Measurements from ENCODE around the gene UHRF2. TPM values are rescaled to one million over a fixed set of nuclear protein-coding genes. Genes with fewer than 3 reads are reported as not detected.

The UHRF2 gene
- total RNA-seq, 3 donors from 2014 or later = 61.0 to 95.6 (median 62.6) TPM

DNA sequence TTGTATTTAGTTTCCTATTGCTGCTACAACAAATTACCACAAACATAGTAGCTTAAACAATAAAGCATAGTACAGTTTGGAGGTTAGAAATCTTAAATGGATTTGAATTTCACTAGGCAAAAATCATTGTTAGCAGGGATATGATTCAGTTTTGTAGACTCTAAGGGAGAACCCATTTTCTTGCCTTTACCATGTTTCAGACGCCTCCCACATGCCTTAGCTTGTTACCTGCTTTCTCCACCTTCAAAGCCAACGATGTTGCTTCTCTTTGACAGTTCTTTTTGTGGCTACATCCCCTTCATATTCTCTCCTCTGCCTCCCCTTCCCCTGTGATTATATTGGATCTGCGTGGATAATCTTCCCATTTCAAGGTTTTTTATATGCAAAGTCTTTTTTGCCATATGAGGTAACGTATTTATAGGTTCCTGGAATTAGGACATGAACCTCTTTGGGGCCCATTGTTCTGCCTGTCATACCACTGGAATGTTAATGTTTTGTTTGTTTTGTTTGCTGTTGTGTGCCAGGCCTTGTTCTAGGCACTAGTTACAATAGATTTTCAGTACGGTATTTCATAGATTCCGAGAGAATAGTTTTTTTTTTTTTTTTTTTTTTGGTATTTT lies 54.1 kb downstream of the UHRF2 start:
- Histone ChIP-seq H3K4me3 (no peak overlapping the region), H3K4me1 (no peaks in the 10 kb centered on the region), H3K27ac (no peak overlapping the region), H3K27me3 (no peaks in the 10 kb centered on the region), H3K36me3 (no peaks in the 10 kb centered on the region), H3K9me3 (no peaks in the 10 kb centered on the region)
- DNase-seq (ENCODE audit: low spot score in 2 of 2) = no peak
- TF ChIP-seq POLR2A (IDR thresholded peaks at IDR 0.05) = no peak
- no peak for TF ChIP-seq CTCF (IDR thresholded peaks at IDR 0.05)
- no peak for TF ChIP-seq POLR2AphosphoS5 (IDR thresholded peaks at IDR 0.05)
- intact Hi-C loops (cut with DNase I; ENCODE audit: low total_unique reads) = no loop called here

GRCh38 chr9:6471231-6471850 lies 58.3 kb downstream of the UHRF2 start:
- no peak for TF ChIP-seq POLR2A (IDR thresholded peaks at IDR 0.05)
- TF ChIP-seq POLR2AphosphoS5 (IDR thresholded peaks at IDR 0.05) = no peak
- TF ChIP-seq CTCF (IDR thresholded peaks at IDR 0.05) = no peak
- intact Hi-C loops (cut with DNase I; ENCODE audit: low total_unique reads) = no loop called here
- H3K4me3 ChIP-seq = no peak overlapping the region

GRCh38 chr9:6473151-6473550 lies 60.2 kb downstream of the UHRF2 start:
- Histone ChIP-seq H3K27me3 (no peaks in the 10 kb centered on the region), H3K36me3 (no peaks in the 10 kb centered on the region), H3K4me3 (no peak overlapping the region), H3K9me3 (no peaks in the 10 kb centered on the region), H3K27ac (no peak overlapping the region), H3K4me1 (no peaks in the 10 kb centered on the region)
- intact Hi-C loops (cut with DNase I; ENCODE audit: low total_unique reads) = no loop called here
- TF ChIP-seq POLR2A (IDR thresholded peaks at IDR 0.05) (no peak), POLR2AphosphoS5 (IDR thresholded peaks at IDR 0.05) (no peak), CTCF (IDR thresholded peaks at IDR 0.05) (no peak)
- no peak for DNase-seq (ENCODE audit: low spot score in 2 of 2)

More at GRCh38 chr9:6471231-6471850, 58.3 kb downstream of the UHRF2 start:
- DNase-seq (ENCODE audit: low spot score in 2 of 2) = no peak
- Histone ChIP-seq H3K36me3 (no peaks in the 10 kb centered on the region), H3K4me1 (no peaks in the 10 kb centered on the region), H3K27ac (no peak overlapping the region), H3K27me3 (no peaks in the 10 kb centered on the region), H3K9me3 (no peaks in the 10 kb centered on the region)

GRCh38 chr9:6479959-6480358 lies 67.0 kb downstream of the UHRF2 start:
- TF ChIP-seq CTCF (IDR thresholded peaks at IDR 0.05) (no peak), POLR2AphosphoS5 (IDR thresholded peaks at IDR 0.05) (no peak), POLR2A (IDR thresholded peaks at IDR 0.05) (no peak)
- no peaks in the 10 kb centered on the region for H3K36me3 ChIP-seq

GRCh38 chr9:6484210-6484609 lies 71.2 kb downstream of the UHRF2 start:
- Histone ChIP-seq H3K4me1 (no peaks in the 10 kb centered on the region), H3K4me3 (no peak overlapping the region), H3K9me3 (no peaks in the 10 kb centered on the region), H3K27me3 (no peaks in the 10 kb centered on the region), H3K36me3 (peaks cover 5% of the 10 kb centered on the region), H3K27ac (no peak overlapping the region)
- no peak for DNase-seq (ENCODE audit: low spot score in 2 of 2)
- no peak for TF ChIP-seq POLR2AphosphoS5 (IDR thresholded peaks at IDR 0.05)
- intact Hi-C loops (cut with DNase I; ENCODE audit: low total_unique reads) = no loop called here

More at GRCh38 chr9:6479959-6480358, 67.0 kb downstream of the UHRF2 start:
- Histone ChIP-seq H3K4me1 (no peaks in the 10 kb centered on the region), H3K27ac (no peak overlapping the region), H3K9me3 (no peaks in the 10 kb centered on the region), H3K4me3 (no peak overlapping the region), H3K27me3 (no peaks in the 10 kb centered on the region)
- intact Hi-C loops (cut with DNase I; ENCODE audit: low total_unique reads) = no loop called here
- no peak for DNase-seq (ENCODE audit: low spot score in 2 of 2)

Measured in breast epithelium (tissue), 4 donors.